ENCODE results near the gene MBNL2.

MBNL2 gene

GRCh38 chr13:97254816-97255215 lies 32.7 kb downstream of the MBNL2 start:
- in situ Hi-C loops (cut with MboI; ENCODE audit: low pct_unique_long_range_greater_than_20kb, low sequenced_read_pairs, unreplicated experiment), result no loop called here
- no peak for DNase-seq (ENCODE audit: low spot score)

DNA sequence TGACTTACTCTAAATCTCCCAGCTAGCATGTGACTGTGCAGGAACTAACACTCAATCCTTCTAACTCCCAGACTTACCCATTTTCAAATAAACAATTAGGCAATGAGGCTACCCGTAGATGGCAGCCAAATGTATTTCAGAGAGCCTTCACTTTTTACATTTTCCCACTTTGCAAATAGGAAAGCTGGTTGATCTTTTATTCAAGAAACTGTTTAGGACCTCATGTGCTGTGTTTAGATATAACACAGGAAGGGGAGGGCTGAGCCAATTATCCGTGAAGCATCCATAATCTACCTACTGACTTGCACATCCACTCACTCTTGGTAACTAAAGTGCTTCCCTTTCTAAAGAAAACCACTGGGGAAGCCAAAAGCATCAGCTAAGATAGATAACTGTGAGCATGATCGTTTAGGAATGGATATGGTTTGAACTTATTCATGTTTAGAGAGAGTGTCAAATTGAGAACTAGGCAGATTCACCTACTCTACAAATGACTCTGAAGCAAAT lies 33.4 kb downstream of the MBNL2 start:
- no peak for DNase-seq (ENCODE audit: low spot score)
- TF ChIP-seq, protein P1, sequence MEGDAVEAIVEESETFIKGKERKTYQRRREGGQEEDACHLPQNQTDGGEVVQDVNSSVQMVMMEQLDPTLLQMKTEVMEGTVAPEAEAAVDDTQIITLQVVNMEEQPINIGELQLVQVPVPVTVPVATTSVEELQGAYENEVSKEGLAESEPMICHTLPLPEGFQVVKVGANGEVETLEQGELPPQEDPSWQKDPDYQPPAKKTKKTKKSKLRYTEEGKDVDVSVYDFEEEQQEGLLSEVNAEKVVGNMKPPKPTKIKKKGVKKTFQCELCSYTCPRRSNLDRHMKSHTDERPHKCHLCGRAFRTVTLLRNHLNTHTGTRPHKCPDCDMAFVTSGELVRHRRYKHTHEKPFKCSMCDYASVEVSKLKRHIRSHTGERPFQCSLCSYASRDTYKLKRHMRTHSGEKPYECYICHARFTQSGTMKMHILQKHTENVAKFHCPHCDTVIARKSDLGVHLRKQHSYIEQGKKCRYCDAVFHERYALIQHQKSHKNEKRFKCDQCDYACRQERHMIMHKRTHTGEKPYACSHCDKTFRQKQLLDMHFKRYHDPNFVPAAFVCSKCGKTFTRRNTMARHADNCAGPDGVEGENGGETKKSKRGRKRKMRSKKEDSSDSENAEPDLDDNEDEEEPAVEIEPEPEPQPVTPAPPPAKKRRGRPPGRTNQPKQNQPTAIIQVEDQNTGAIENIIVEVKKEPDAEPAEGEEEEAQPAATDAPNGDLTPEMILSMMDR (IDR thresholded peaks at IDR 0.05; ENCODE audit: extremely low read depth, insufficient read depth, missing control alignments), result no peak
- in situ Hi-C loops (cut with MboI; ENCODE audit: low pct_unique_long_range_greater_than_20kb, low sequenced_read_pairs, unreplicated experiment), result no loop called here

More at GRCh38 chr13:97254816-97255215, 32.7 kb downstream of the MBNL2 start:
- TF ChIP-seq, protein P1 (IDR thresholded peaks at IDR 0.05; ENCODE audit: extremely low read depth, insufficient read depth, missing control alignments), result no peak

- in situ Hi-C loops (cut with MboI; ENCODE audit: low pct_unique_long_range_greater_than_20kb, low sequenced_read_pairs, unreplicated experiment), result no loop called here
- TF ChIP-seq, protein P1 (IDR thresholded peaks at IDR 0.05; ENCODE audit: extremely low read depth, insufficient read depth, missing control alignments), result no peak
- DNase-seq (ENCODE audit: low spot score), result no peak
Observed at GRCh38 chr13:97256343-97256783, 34.2 kb downstream of the MBNL2 start.

DNA sequence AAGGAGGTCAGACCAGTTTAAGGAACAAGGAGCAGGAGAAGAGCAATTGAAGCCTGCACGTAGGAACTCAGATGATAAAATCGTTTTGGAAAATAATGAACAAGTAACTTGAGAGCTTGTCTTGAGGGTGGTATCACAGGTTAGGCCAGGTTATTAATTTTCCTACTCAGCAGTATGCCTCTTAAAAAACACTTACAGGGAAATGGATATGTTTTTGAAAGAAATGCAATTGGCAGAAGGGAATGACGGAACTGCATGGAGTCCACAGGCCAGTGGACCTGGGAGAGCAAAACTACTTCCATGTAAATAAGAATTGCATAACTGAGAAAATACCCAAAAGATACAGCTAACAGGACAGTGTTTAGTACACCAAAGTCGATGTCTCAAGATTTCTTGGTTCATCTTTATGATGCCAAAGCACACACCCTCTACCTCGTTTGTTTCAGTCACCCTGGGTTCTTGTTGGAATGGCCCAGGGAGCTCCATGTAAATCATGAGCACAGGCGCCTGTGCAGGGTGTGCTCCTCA lies 35.2 kb downstream of the MBNL2 start:
- no peak for DNase-seq (ENCODE audit: low spot score)
- TF ChIP-seq, protein P1 (IDR thresholded peaks at IDR 0.05; ENCODE audit: extremely low read depth, insufficient read depth, missing control alignments), result no peak
- in situ Hi-C loops (cut with MboI; ENCODE audit: low pct_unique_long_range_greater_than_20kb, low sequenced_read_pairs, unreplicated experiment), result no loop called here

- TF ChIP-seq, protein P1 (IDR thresholded peaks at IDR 0.05; ENCODE audit: extremely low read depth, insufficient read depth, missing control alignments), result no peak
- in situ Hi-C loops (cut with MboI; ENCODE audit: low pct_unique_long_range_greater_than_20kb, low sequenced_read_pairs, unreplicated experiment), result no loop called here
- DNase-seq (ENCODE audit: low spot score), result peak; percentile 56
Observed at GRCh38 chr13:97257800-97258799, 36.0 kb downstream of the MBNL2 start.

DNA sequence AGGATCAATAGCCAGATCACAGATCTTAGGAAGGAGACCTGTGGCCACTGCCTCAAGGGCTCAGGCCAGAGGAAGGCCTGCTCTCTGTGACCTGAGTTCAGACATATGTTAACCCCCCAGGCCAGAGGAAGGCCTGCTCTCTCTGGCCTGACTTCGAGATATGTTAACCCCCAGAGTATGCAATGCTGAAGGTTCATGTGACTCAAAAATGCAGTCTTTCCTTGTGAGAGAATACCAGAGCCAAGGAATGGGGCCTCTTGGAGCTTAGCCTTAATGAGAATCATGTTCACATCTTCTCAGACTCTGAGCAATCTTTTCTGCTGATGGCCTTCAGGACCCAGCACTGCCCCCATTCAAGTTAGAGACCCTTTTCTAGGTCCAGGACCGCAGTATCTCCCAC lies 36.7 kb downstream of the MBNL2 start:
- in situ Hi-C loops (cut with MboI; ENCODE audit: low pct_unique_long_range_greater_than_20kb, low sequenced_read_pairs, unreplicated experiment), result no loop called here
- no peak for DNase-seq (ENCODE audit: low spot score)
- TF ChIP-seq, protein P1 (IDR thresholded peaks at IDR 0.05; ENCODE audit: extremely low read depth, insufficient read depth, missing control alignments), result no peak
